SU-DHL-6 (cell line): ENCODE measurements around the gene CRHR2.

ENCODE experiments used
- CTCF ChIP-seq: fragments of 200-600 bp; sonication (generic); IDR thresholded peaks from one replicate; pipeline ENCODE4 v1.5.1; 2017; ENCODE audit warnings: antibody characterized with exemption, mild to moderate bottlenecking, low read length, moderate library complexity; ENCODE audit not compliant: insufficient read depth, poor library complexity, severe bottlenecking
- EZH2phosphoT487 ChIP-seq: fragments of 200-600 bp; sonication (generic), shearing (Covaris generic); conservative IDR thresholded peaks from 2 replicates; pipeline ENCODE4 v1.6.1; 2018; ENCODE audit warnings: mild to moderate bottlenecking, antibody characterized with exemption, low read length, moderate library complexity, mixed read lengths

GRCh38 chr7:30709549-30709948 lies 27.3 kb upstream of the CRHR2 start:
- no peak for TF ChIP-seq EZH2phosphoT487
- no peak for TF ChIP-seq CTCF
